Ishikawa (cell line): ENCODE measurements around the gene PPM1L.

Experiments used
- CEBPB ChIP-seq: IDR thresholded peaks from 2 replicates; pipeline ENCODE4 v1.6.1; 2012
- CREB1 ChIP-seq: IDR thresholded peaks from 2 replicates; pipeline ENCODE4 v1.6.1; 2012; ENCODE audit warnings: low read depth
- EGR1 ChIP-seq: IDR thresholded peaks from 2 replicates; pipeline ENCODE4 v1.6.1; 2012
- EP300 ChIP-seq: IDR thresholded peaks from 2 replicates; pipeline ENCODE4 v1.6.1; 2012; ENCODE audit warnings: borderline replicate concordance
- TAF1 ChIP-seq: IDR thresholded peaks from 2 replicates; pipeline ENCODE4 v1.6.1; 2012; ENCODE audit warnings: low read depth, mild to moderate bottlenecking
- TEAD4 ChIP-seq: IDR thresholded peaks from 2 replicates; pipeline ENCODE4 v1.6.1; 2012
- ZBTB7A ChIP-seq: IDR thresholded peaks from 2 replicates; pipeline ENCODE4 v1.6.1; 2012; ENCODE audit warnings: low read depth
- TF ChIP-seq, protein P1 (sequence below): IDR thresholded peaks from 2 replicates; pipeline ENCODE4 v1.6.1; 2012
- TF ChIP-seq, protein P2 (sequence below): IDR thresholded peaks from 2 replicates; pipeline ENCODE4 v1.6.1; 2012; ENCODE audit warnings: low read depth, mild to moderate bottlenecking

GRCh38 chr3:161117646-161118045, 361.6 kb downstream of the PPM1L start:
- TF ChIP-seq EP300 (no peak), TAF1 (no peak), CREB1 (no peak), CEBPB (no peak), TEAD4 (no peak), ZBTB7A (no peak), EGR1 (no peak)
- TF ChIP-seq, protein P1, sequence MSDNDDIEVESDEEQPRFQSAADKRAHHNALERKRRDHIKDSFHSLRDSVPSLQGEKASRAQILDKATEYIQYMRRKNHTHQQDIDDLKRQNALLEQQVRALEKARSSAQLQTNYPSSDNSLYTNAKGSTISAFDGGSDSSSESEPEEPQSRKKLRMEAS = no peak
- TF ChIP-seq, protein P2, sequence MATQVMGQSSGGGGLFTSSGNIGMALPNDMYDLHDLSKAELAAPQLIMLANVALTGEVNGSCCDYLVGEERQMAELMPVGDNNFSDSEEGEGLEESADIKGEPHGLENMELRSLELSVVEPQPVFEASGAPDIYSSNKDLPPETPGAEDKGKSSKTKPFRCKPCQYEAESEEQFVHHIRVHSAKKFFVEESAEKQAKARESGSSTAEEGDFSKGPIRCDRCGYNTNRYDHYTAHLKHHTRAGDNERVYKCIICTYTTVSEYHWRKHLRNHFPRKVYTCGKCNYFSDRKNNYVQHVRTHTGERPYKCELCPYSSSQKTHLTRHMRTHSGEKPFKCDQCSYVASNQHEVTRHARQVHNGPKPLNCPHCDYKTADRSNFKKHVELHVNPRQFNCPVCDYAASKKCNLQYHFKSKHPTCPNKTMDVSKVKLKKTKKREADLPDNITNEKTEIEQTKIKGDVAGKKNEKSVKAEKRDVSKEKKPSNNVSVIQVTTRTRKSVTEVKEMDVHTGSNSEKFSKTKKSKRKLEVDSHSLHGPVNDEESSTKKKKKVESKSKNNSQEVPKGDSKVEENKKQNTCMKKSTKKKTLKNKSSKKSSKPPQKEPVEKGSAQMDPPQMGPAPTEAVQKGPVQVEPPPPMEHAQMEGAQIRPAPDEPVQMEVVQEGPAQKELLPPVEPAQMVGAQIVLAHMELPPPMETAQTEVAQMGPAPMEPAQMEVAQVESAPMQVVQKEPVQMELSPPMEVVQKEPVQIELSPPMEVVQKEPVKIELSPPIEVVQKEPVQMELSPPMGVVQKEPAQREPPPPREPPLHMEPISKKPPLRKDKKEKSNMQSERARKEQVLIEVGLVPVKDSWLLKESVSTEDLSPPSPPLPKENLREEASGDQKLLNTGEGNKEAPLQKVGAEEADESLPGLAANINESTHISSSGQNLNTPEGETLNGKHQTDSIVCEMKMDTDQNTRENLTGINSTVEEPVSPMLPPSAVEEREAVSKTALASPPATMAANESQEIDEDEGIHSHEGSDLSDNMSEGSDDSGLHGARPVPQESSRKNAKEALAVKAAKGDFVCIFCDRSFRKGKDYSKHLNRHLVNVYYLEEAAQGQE = no peak
